PC-3 (cell line): ENCODE data around the gene OR2B6. TPM values are rescaled to one million over a fixed set of nuclear protein-coding genes. Genes with fewer than 3 reads are reported as not detected.
A peak's percentile ranks its signal among the peaks of the same experiment; 100 is the strongest.

ENCODE experiments used
- ATAC-seq: fragments of 200-7000 bp; cut with Tn5 transposase; 2 replicates; pipeline ENCODE4 v1.9.1; 2020; ENCODE audit warnings: mild to moderate bottlenecking, moderate library complexity
- BruUV-seq: library from RNA; stranded (reverse); fragments of 400-500 nt; replicated peaks from 2 replicates; lab custom pipeline; 2021; lab: Mats Ljungman, UMichigan
- CTCF ChIA-PET: fragments of 300-600 bp; sonication (Branson Sonifier 250); formaldehyde crosslinking; loops from one replicate; lab custom pipeline; 2022; ENCODE audit warnings: antibody characterized with exemption; lab: Charles Lee
- POLR2A ChIA-PET: fragments of 300-600 bp; sonication (Branson Sonifier 250); formaldehyde crosslinking; loops from one replicate; lab custom pipeline; 2022; ENCODE audit warnings: antibody characterized with exemption; ENCODE audit not compliant: unreplicated experiment; lab: Charles Lee
- DNase-seq: peaks from one replicate; pipeline ENCODE4 v3.0.0-alpha.2; 2015
- H2AFZ ChIP-seq: fragments of 300-600 bp; sonication (generic); 2 replicates; pipeline ENCODE4 v1.6.0; 2016; ENCODE audit warnings: antibody characterized with exemption, low read length
- H3F3A ChIP-seq: fragments of 300-600 bp; sonication (generic); one replicate; pipeline ENCODE4 v1.6.0; 2017; ENCODE audit warnings: antibody characterized with exemption, low read length, control low read depth, mild to moderate bottlenecking; ENCODE audit not compliant: unreplicated experiment
- H3K27ac ChIP-seq: fragments of 300-600 bp; sonication (generic); 2 replicates; pipeline ENCODE4 v1.5.1; 2016; ENCODE audit warnings: mild to moderate bottlenecking, low read length
- H3K27me3 ChIP-seq: fragments of 300-600 bp; sonication (generic); 2 replicates; pipeline ENCODE4 v1.6.1; 2016; ENCODE audit warnings: low read length, mixed read lengths
- H3K36me3 ChIP-seq: fragments of 300-600 bp; sonication (generic); 2 replicates; pipeline ENCODE4 v1.6.1; 2016; ENCODE audit warnings: low read depth, mixed run types, low read length, mixed read lengths
- H3K4me1 ChIP-seq: fragments of 300-600 bp; sonication (generic); 2 replicates; pipeline ENCODE4 v1.5.1; 2016; ENCODE audit warnings: low read length; ENCODE audit not compliant: insufficient read depth
- H3K4me2 ChIP-seq: fragments of 300-600 bp; sonication (generic); 2 replicates; pipeline ENCODE4 v1.6.0; 2016; ENCODE audit warnings: low read length
- H3K4me3 ChIP-seq: fragments of 300-600 bp; sonication (generic); 2 replicates; pipeline ENCODE4 v1.5.1; 2016; ENCODE audit warnings: mild to moderate bottlenecking, low read length, mixed read lengths
- H3K79me2 ChIP-seq: fragments of 300-600 bp; sonication (generic); 2 replicates; pipeline ENCODE4 v1.6.1; 2017; ENCODE audit warnings: low read length, mixed read lengths
- H3K9ac ChIP-seq: fragments of 300-600 bp; sonication (generic); 2 replicates; pipeline ENCODE4 v1.6.0; 2016; ENCODE audit warnings: mild to moderate bottlenecking, low read length
- H3K9me2 ChIP-seq: fragments of 300-600 bp; sonication (generic); replicated peaks from 2 replicates; pipeline ENCODE4 v1.6.1; 2016; ENCODE audit warnings: mixed run types, low read length, mixed read lengths
- H3K9me3 ChIP-seq: fragments of 300-600 bp; sonication (generic); 2 replicates; pipeline ENCODE4 v1.6.1; 2016; ENCODE audit warnings: low read length, mixed read lengths
- H4K20me1 ChIP-seq: fragments of 300-600 bp; sonication (generic); 2 replicates; pipeline ENCODE4 v1.6.1; 2016; ENCODE audit warnings: low read length, mixed read lengths
- EZH2 ChIP-seq: fragments of 300-600 bp; sonication (generic); IDR thresholded peaks from one replicate; pipeline ENCODE4 v1.6.1; 2017; ENCODE audit warnings: antibody characterized with exemption, mild to moderate bottlenecking, low read length; ENCODE audit not compliant: unreplicated experiment
- EZH2phosphoT487 ChIP-seq: fragments of 300-600 bp; sonication (generic); IDR thresholded peaks from 2 replicates; pipeline ENCODE4 v1.6.1; 2018; ENCODE audit warnings: mild to moderate bottlenecking, antibody characterized with exemption, low read length, borderline replicate concordance
- intact Hi-C: fragments of 100-400 bp; cut with micrococcal nuclease; formaldehyde crosslinking; loops from 2 replicates; pipeline ENCODE4 v1.9.0; 2023
- total RNA-seq: library from RNA; depleted of rRNA; stranded (reverse); fragments of >200 nt; gene quantifications from 2 replicates; pipeline ENCODE4 v1.2.3, GENCODE V29; 2014
- TF ChIP-seq, protein P1 (sequence below): fragments of 300-600 bp; sonication (generic); conservative IDR thresholded peaks from 2 replicates; pipeline ENCODE4 v1.5.1; 2017; ENCODE audit warnings: antibody characterized with exemption, low read depth, mild to moderate bottlenecking, low read length

The OR2B6 gene
- total RNA-seq, 1 experiment from 2014 or later: not detected

DNA sequence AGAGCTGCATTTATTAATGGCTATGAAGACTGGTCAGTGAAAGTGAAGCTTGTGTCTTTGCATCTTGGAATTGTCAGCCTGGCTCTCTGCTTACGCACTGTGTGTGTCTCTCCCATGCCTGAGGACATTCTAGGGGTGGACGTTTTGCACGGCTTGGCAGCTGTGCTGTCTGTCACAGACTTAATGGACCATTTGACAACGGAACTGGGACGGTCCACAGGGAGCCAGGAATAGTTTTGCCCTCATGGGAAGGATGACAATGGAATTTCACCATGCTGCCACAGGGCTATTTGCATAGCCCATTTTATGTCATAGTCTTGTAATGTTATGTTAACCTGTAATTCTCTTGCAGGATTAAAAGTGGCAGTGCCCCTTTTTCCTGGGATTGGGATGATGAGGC lies 44.7 kb downstream of the OR2B6 start:
- no TSS peak for BruUV-seq
- Histone ChIP-seq H3K4me2 (no peak overlapping the region), H3K9ac (no peak overlapping the region), H3K27ac (no peak overlapping the region), H3F3A (no peaks in the 10 kb centered on the region), H4K20me1 (no peaks in the 10 kb centered on the region), H3K27me3 (peaks cover 4% of the 10 kb centered on the region; the same call in 1 of the 2 replicates), H2AFZ (no peak overlapping the region), H3K79me2 (no peaks in the 10 kb centered on the region), H3K4me1 (peaks cover 7% of the 10 kb centered on the region; the same call in 1 of the 2 replicates), H3K4me3 (no peak overlapping the region), H3K36me3 (no peaks in the 10 kb centered on the region), H3K9me2 (no peaks in the 10 kb centered on the region), H3K9me3 (no peaks in the 10 kb centered on the region)
- intact Hi-C loops: no loop called here
- CTCF ChIA-PET: no interaction called here
- POLR2A ChIA-PET: no interaction called here
- TF ChIP-seq EZH2: no peak
- no peak for TF ChIP-seq EZH2phosphoT487
- TF ChIP-seq, protein P1, sequence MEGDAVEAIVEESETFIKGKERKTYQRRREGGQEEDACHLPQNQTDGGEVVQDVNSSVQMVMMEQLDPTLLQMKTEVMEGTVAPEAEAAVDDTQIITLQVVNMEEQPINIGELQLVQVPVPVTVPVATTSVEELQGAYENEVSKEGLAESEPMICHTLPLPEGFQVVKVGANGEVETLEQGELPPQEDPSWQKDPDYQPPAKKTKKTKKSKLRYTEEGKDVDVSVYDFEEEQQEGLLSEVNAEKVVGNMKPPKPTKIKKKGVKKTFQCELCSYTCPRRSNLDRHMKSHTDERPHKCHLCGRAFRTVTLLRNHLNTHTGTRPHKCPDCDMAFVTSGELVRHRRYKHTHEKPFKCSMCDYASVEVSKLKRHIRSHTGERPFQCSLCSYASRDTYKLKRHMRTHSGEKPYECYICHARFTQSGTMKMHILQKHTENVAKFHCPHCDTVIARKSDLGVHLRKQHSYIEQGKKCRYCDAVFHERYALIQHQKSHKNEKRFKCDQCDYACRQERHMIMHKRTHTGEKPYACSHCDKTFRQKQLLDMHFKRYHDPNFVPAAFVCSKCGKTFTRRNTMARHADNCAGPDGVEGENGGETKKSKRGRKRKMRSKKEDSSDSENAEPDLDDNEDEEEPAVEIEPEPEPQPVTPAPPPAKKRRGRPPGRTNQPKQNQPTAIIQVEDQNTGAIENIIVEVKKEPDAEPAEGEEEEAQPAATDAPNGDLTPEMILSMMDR: no peak
- ATAC-seq (no peak), DNase-seq (peak; percentile 2)

DNA sequence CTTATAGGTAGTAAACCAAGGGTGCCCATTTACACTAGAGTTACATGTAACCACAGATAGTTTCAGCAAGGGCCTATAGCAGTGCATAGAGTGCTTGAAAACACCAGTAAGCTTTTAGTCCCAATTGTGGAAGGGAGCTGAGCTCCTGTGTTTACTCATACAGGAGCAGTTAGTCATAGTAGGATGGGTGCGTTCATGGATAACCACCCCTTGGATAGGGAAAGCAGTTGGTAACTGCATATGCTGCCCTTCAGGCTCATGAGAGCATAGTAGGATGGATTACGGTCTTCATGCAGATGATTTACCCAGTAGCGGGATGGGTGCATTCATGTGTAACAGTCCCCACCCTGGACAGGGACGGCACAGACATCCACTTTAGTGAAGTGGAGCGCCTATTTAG lies 45.1 kb downstream of the OR2B6 start:
- H3K4me2 ChIP-seq: no peak overlapping the region
- H2AFZ ChIP-seq: no peak overlapping the region
- no peak overlapping the region for H3K27ac ChIP-seq
- ATAC-seq (peak; percentile 76), DNase-seq (peak; percentile 49)
- H4K20me1 ChIP-seq: no peaks in the 10 kb centered on the region
- peaks cover 7% of the 10 kb centered on the region; the same call in 1 of the 2 replicates for H3K4me1 ChIP-seq
- H3K9me3 ChIP-seq: no peaks in the 10 kb centered on the region
- peaks cover 3% of the 10 kb centered on the region; the same call in 1 of the 2 replicates for H3K27me3 ChIP-seq
- TF ChIP-seq EZH2 (no peak), EZH2phosphoT487 (no peak)
- TF ChIP-seq, protein P1: no peak
- CTCF ChIA-PET: no interaction called here
- H3K4me3 ChIP-seq: no peak overlapping the region
- no peaks in the 10 kb centered on the region for H3F3A ChIP-seq
- no peak overlapping the region for H3K9ac ChIP-seq
- POLR2A ChIA-PET: no interaction called here
- H3K79me2 ChIP-seq: no peaks in the 10 kb centered on the region
- H3K36me3 ChIP-seq: no peaks in the 10 kb centered on the region
- no TSS peak for BruUV-seq
- intact Hi-C loops: no loop called here
- no peaks in the 10 kb centered on the region for H3K9me2 ChIP-seq

DNA sequence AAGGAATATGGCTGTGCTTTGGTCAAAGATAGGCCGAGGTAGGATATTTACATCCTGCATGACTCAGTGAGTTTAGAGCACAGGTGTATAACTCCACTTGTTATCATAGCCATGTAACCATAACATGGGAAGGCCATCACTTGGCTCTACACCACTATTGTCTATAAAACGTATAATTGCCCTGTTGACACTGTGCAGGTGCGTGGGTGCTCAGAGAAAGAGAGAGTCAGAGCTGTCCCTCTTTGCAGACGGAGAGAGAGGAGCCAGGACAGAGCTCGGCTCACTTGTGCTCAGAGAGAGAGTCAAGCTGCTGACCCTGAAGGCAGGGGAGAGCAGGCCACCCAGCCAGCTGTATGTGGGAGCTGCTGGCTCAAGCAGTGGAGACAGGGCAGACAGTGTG lies 46.0 kb downstream of the OR2B6 start:
- ATAC-seq: no peak
- no peaks in the 10 kb centered on the region for H3K9me3 ChIP-seq
- POLR2A ChIA-PET: no interaction called here
- no peaks in the 10 kb centered on the region for H3F3A ChIP-seq
- CTCF ChIA-PET: no interaction called here
- H3K27me3 ChIP-seq: no peaks in the 10 kb centered on the region
- no peaks in the 10 kb centered on the region for H3K36me3 ChIP-seq
- TF ChIP-seq EZH2phosphoT487: no peak
- TF ChIP-seq EZH2: no peak
- TF ChIP-seq, protein P1: no peak
- H3K9ac ChIP-seq: no peak overlapping the region
- BruUV-seq: no TSS peak
- no peaks in the 10 kb centered on the region for H4K20me1 ChIP-seq
- H3K27ac ChIP-seq: no peak overlapping the region
- H3K9me2 ChIP-seq: no peaks in the 10 kb centered on the region
- peaks cover 7% of the 10 kb centered on the region; the same call in 1 of the 2 replicates for H3K4me1 ChIP-seq
- no peak overlapping the region for H3K4me2 ChIP-seq
- H3K79me2 ChIP-seq: no peaks in the 10 kb centered on the region
- no peak overlapping the region for H3K4me3 ChIP-seq
- DNase-seq: no peak
- H2AFZ ChIP-seq: no peak overlapping the region
- intact Hi-C loops: no loop called here
